ENCODE results near the gene SPP2.

- TF ChIP-seq, protein P1, sequence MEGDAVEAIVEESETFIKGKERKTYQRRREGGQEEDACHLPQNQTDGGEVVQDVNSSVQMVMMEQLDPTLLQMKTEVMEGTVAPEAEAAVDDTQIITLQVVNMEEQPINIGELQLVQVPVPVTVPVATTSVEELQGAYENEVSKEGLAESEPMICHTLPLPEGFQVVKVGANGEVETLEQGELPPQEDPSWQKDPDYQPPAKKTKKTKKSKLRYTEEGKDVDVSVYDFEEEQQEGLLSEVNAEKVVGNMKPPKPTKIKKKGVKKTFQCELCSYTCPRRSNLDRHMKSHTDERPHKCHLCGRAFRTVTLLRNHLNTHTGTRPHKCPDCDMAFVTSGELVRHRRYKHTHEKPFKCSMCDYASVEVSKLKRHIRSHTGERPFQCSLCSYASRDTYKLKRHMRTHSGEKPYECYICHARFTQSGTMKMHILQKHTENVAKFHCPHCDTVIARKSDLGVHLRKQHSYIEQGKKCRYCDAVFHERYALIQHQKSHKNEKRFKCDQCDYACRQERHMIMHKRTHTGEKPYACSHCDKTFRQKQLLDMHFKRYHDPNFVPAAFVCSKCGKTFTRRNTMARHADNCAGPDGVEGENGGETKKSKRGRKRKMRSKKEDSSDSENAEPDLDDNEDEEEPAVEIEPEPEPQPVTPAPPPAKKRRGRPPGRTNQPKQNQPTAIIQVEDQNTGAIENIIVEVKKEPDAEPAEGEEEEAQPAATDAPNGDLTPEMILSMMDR (IDR thresholded peaks at IDR 0.05) = no peak
- no peak for TF ChIP-seq SIN3A (IDR thresholded peaks at IDR 0.05; ENCODE audit: borderline replicate concordance, insufficient read depth, low read depth, low read length)
- TF ChIP-seq POLR2AphosphoS5 (IDR thresholded peaks at IDR 0.05; ENCODE audit: low read depth, low read length) = no peak
Measured at GRCh38 chr2:234046521-234046920, 4.0 kb upstream of the SPP2 start.
